ENCODE measurements around the gene POLR3B. TPM values are rescaled to one million over a fixed set of nuclear protein-coding genes. Genes with fewer than 3 reads are reported as not detected.
"Not testable (repeated sequence)": the region's sequence is repeated elsewhere in the genome, so short reads cannot be mapped to it uniquely, and the experiment has no call there.

Gene POLR3B
- total RNA-seq, 1 donor from 2014 or later: 9.4 TPM

- no peak for ATAC-seq
Observed at GRCh38 chr12:106417926-106418910, 60.7 kb downstream of the POLR3B start.

GRCh38 chr12:106418970-106419369 lies 61.4 kb downstream of the POLR3B start:
- no peak for ATAC-seq

GRCh38 chr12:106423291-106423690 lies 65.7 kb downstream of the POLR3B start:
- no peak for ATAC-seq

GRCh38 chr12:106425061-106425702 lies 67.6 kb downstream of the POLR3B start:
- no peak for ATAC-seq

GRCh38 chr12:106427917-106428316 lies 70.4 kb downstream of the POLR3B start:
- ATAC-seq: no peak

- ATAC-seq: no peak
Observed at GRCh38 chr12:106428384-106428783, 70.8 kb downstream of the POLR3B start.

GRCh38 chr12:106429043-106429552 lies 71.5 kb downstream of the POLR3B start:
- ATAC-seq: no peak

GRCh38 chr12:106429636-106430035 lies 72.1 kb downstream of the POLR3B start:
- no peak for ATAC-seq

GRCh38 chr12:106431839-106432411 lies 74.4 kb downstream of the POLR3B start:
- ATAC-seq: no peak

GRCh38 chr12:106433055-106433454 lies 75.5 kb downstream of the POLR3B start:
- ATAC-seq: no peak

GRCh38 chr12:106434526-106434925 lies 77.0 kb downstream of the POLR3B start:
- ATAC-seq: no peak

- no peak for ATAC-seq
Observed at GRCh38 chr12:106436164-106436563, 78.6 kb downstream of the POLR3B start.

GRCh38 chr12:106442575-106442974 lies 85.0 kb downstream of the POLR3B start:
- ATAC-seq: no peak

GRCh38 chr12:106445053-106445452 lies 87.5 kb downstream of the POLR3B start:
- ATAC-seq: no peak

- ATAC-seq: no peak
Observed at GRCh38 chr12:106445959-106446358, 88.4 kb downstream of the POLR3B start.

GRCh38 chr12:106446419-106447092 lies 89.0 kb downstream of the POLR3B start:
- no peak for ATAC-seq

- no peak for ATAC-seq
Observed at GRCh38 chr12:106452309-106452708, 94.8 kb downstream of the POLR3B start.

GRCh38 chr12:106455111-106455510 lies 97.6 kb downstream of the POLR3B start:
- no peak for ATAC-seq

- ATAC-seq: no peak
Observed at GRCh38 chr12:106459124-106459523, 101.6 kb downstream of the POLR3B start.

- ATAC-seq: no peak
Observed at GRCh38 chr12:106459534-106459933, 102.0 kb downstream of the POLR3B start.

GRCh38 chr12:106461730-106462129 lies 104.2 kb downstream of the POLR3B start:
- no peak for ATAC-seq

- ATAC-seq: not testable (repeated sequence)
Observed at GRCh38 chr12:106465605-106466004, 108.1 kb downstream of the POLR3B start.

GRCh38 chr12:106475662-106476061 lies 118.1 kb downstream of the POLR3B start:
- ATAC-seq: not testable (repeated sequence)

Data from esophagus mucosa (tissue), 1 donor.